Left renal pelvis (tissue), 4 donors: ENCODE results near the gene MNAT1. TPM values are rescaled to one million over a fixed set of nuclear protein-coding genes. Genes with fewer than 3 reads are reported as not detected.
"Not testable (repeated sequence)": the region's sequence is repeated elsewhere in the genome, so short reads cannot be mapped to it uniquely, and the experiment has no call there.

Experiments
- DNase-seq, 4 donors: peaks; one replicate each; pipeline ENCODE4 v3.0.0-alpha.2; 2013; ENCODE audit warnings: low read depth in 4 of 4, low spot score in 3 of 4
- polyA plus RNA-seq, 4 donors: library from polyadenylated mRNA; unstranded; fragments of 120-200 nt; gene quantifications; one replicate each; pipeline ENCODE4 v1.2.1, GENCODE V29; 2013; ENCODE audit not compliant: insufficient read length in 4 of 4

MNAT1 gene
- polyA plus RNA-seq, 4 donors, result 30.9 to 53.7 (median 49.3) TPM

DNA sequence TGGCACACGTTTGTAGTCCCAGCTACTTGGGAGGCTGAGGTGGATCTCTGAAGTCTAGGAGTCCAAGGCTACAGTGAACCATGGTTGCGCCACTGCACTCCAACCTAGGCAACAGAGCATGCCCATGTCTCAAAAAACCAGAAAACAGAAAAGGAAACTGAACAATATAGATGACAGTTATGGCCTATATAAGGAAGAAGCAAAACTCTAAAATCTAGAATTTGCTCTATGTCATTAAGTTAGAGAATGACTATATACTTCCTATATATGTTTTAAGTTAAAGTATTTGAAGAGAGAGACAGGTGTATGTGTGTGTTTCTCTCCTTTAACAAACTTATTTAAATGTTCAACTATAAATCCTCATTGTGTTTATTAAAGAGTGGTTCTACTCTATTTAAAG lies 65.8 kb downstream of the MNAT1 start:
- no peak for DNase-seq

- no peak for DNase-seq
Observed at GRCh38 chr14:60803871-60804270, 69.3 kb downstream of the MNAT1 start.

- no peak for DNase-seq
Observed at GRCh38 chr14:60805841-60806430, 71.4 kb downstream of the MNAT1 start.

- no peak for DNase-seq
Observed at GRCh38 chr14:60807247-60807646, 72.7 kb downstream of the MNAT1 start.

DNA sequence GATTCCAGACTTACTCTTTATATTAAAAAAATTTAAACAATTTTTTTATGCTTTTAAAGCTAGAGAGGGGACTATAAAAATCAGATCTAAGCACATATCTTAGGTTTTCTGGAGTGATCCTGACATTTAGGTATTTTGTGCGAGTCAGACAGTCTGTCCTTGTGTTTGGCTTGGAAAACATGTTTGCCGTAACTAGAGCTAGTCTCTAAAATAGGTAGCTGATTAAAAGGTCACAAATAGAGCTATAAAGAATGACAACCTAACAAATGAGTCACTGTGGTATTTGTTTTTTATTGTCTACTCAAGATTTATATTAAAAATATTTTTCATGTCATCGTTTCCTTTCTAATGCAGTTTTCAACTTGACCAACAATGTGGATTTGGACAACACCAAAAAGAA lies 73.4 kb downstream of the MNAT1 start:
- no peak for DNase-seq

DNA sequence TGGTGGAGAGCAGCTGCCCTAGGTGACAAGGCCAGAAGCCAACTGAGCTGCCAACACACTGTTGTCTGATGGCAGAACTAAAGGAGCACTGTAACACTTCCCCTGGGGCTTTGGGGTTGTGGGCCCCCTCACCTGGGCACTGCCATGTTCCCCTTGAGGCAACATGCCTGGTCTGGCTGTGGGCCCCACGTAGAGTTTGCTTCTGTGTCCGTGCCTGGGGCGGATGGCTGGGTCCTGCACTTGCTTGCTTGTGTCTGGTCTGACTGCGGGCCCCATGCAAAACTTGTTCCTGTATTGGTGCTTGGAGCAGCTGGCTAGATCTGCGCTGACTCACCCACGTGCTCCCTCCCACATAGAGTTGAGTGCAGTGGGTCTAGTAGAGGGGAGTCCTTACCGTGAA lies 78.4 kb downstream of the MNAT1 start:
- no peak for DNase-seq

DNA sequence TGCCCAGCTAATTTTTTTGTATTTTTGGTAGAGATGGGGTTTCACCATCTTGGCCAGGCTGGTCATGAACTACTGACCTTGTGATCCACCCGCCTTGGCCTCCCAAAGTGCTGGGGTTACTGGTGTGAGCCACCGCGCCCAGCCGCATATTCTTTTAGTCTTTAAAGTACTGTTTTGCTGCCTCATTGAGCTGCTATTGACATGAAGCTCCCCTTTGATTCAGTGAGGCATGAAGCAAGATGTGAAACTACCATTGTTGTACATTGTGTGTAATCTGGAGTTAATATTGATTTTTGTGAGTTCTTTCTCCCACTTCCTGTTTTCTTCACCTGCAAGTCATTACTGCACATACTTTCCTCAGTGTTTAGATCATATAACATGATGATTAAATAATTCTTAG lies 80.8 kb downstream of the MNAT1 start:
- DNase-seq, result no peak

DNA sequence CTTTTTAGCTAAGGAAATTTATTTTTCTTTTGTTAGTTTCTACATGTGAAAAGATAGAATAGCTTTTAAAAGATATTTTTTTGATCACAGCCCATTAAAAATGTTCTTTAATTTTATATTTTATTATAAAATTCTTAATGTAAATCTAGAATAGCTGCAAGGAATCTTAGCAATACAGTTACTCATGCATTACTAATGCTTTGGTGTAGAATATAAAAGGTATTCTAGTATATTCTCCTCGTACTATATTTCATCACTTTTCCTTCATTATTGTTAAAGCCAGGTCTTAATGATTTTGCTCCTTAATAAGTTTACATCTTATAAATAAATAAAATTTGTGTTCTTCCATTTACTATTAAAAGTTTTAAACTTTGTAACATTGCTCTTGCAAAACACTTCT lies 82.6 kb downstream of the MNAT1 start:
- DNase-seq, result no peak

- DNase-seq, result no peak
Observed at GRCh38 chr14:60819575-60819974, 85.0 kb downstream of the MNAT1 start.

- no peak for DNase-seq
Observed at GRCh38 chr14:60838601-60839000, 104.0 kb downstream of the MNAT1 start.

- DNase-seq, result no peak
Observed at GRCh38 chr14:60839057-60839456, 104.5 kb downstream of the MNAT1 start.

GRCh38 chr14:60839657-60840056 lies 105.1 kb downstream of the MNAT1 start:
- DNase-seq, result no peak

- no peak for DNase-seq
Observed at GRCh38 chr14:60840313-60840712, 105.8 kb downstream of the MNAT1 start.

- no peak for DNase-seq
Observed at GRCh38 chr14:60845523-60845922, 111.0 kb downstream of the MNAT1 start.

GRCh38 chr14:60848066-60848465 lies 113.5 kb downstream of the MNAT1 start:
- DNase-seq, result no peak

GRCh38 chr14:60851692-60852091 lies 117.1 kb downstream of the MNAT1 start:
- not testable (repeated sequence) for DNase-seq

DNA sequence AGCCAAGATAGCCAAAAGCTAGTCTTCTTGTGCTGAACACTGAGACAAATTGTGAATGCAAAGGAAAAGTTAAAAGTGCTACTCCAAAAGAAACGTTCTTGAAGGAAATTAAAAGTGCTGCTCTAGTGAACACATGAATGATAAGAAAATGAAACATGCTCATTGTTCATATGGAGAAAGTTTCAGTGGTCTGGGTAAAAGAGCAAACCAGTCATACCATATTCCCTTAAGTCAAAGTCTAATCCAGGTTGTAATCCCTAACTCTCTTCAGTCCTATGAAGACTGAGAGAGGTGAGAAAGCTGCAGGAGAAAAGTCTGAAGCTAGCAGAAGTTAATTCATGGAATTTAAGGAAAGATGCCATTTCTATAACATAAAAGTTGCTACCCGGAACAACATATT lies 121.5 kb downstream of the MNAT1 start:
- no peak for DNase-seq

DNA sequence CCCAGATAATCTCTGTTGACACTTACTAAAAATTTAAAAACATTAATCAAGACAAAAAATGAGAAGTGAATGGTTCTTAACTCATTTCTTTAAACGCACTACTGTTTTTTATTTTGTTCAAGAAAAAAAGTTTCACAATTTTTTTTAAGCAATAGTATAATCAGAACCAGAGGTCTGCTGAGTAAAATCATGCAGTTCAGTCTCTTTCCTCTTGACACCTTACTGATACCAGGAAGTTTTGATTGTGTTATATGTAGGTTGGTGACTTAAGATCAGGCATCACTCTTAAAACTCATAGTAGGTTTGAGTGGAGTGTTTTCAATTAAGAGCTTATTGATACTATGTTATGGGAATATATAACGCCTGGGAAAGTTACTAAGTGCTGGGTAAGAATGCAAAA lies 125.0 kb downstream of the MNAT1 start:
- no peak for DNase-seq

DNA sequence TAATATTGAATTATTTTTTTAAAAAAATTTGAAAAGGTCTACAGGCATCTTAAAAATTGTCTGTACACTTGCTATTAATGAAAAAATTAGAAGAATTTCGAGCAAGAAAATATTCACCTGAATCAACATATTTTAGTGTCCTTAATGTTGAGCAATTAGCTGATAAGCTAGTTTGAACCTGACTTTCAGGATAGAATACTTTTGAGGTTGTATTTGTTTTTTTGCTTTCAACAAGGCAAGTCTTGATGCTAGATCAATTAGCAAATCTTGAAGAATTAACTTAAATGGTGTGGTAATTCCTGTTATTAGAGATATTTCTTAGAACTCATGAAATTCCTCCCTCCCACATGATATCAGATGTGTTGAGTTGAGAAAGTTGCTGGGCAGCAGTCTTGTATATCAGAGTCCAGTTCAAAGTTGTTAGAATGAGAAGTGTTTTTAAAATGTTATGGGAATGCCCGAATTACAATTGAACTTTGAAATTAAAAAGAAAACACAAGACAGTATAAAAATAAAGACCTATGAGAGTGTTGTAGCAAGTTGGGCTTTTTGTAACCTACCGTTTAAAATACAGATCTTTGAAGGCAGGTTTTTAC lies 127.1 kb downstream of the MNAT1 start:
- no peak for DNase-seq

DNA sequence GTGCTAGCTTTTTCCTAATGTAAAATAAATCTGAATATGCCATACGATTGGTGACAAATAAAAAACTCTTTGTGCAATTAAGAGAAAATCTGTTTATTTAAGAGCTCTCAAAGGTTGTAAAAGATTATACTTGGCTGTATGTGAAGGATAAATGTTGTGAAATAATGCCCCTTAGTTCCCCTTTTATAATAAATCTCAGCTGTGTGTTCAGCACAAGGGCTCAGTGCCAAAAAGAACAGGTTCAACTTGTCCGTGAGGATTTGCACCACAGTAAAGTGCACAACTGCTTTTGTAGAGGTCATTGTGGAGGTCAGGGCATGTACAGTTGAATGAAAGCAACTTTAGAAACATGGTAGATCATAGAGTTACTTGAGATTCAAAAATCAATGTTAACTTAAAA lies 127.7 kb downstream of the MNAT1 start:
- DNase-seq, result peak; percentile 36 to 58 (median 50)

DNA sequence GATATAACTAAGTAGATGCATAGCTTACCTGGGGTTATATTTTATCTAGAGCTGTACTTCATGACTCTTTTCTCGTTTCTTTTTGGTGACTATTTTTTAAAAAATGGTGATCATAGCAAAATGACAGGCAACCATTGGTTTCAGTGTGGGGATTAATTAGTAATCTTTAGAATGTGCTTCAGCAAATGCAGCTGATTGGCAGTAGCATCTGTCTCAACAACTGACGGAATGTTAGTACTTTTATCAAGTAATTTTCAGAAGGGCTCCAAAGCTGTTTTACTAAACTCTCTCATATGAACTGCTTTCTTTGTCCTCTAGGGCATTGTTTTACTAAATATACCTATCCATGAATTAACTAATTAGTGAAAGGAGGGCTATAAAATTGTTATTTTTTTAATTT lies 128.7 kb downstream of the MNAT1 start:
- DNase-seq, result no peak

- no peak for DNase-seq
Observed at GRCh38 chr14:60865378-60866127, 131.0 kb downstream of the MNAT1 start.
